T-helper 2 cell treated with Interferon-gamma antibody and Interleukin-4, amounts not matched to agents 100 ng/mL and 5 ng/mL, for 36 hours (primary cell): ENCODE measurements around the gene PHLDA3. TPM values are rescaled to one million over a fixed set of nuclear protein-coding genes. Genes with fewer than 3 reads are reported as not detected.

Source experiments
- intact Hi-C: fragments of 100-400 bp; cut with micrococcal nuclease; formaldehyde crosslinking; loops from one replicate; pipeline ENCODE4 v1.15.1; 2023
- total RNA-seq: library from RNA; stranded (reverse); gene quantifications from 2 replicates; pipeline ENCODE4 v1.2.3, GENCODE V29; 2022

PHLDA3 gene
- total RNA-seq = 16.1 and 16.6 TPM in 2 replicates

DNA sequence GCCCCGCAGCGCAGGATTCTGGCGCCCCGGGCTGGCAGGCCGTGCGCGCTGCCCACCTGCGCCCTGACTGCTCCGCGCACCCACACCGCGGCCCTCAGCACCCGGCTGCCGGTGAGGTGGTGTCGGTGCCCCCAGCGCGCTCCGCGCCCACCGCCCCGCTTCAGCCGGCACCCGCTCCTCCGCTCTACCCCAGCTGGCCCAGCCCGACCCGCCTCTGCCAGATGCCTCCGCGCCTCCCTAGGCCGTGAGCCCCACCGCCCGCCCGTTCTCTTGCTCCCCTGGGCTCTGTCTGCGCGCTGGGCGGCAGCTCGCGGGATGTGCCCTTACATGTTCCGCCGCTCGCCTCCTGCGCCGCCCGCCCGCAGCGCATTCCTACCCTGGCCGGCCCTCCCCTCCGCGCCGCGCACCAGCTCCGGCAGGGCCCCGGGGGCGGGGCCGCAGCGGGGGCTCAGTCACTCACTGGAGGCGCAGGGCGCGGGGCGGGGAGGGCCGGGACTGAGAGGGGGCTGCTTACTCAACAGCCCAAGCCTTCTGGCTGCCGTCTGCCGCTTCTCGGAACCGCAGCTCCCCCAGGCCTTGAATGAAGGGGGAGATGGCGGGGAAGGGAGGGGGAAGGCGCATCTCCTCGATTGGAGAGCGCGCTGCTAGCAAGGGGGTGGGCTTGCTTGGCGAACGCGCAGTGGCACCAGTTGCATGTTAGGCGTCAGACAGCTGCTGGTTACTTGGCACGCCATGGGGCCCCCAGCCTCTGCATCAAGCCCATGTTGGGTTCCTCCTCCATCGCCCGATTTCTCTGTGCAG, at the start of gene PHLDA3:
Gene PHLDA3 (minus strand): TSS at position 345 of the 801 bp plus-strand sequence. CDS start 402 bp downstream, outside the sequence.
- intact Hi-C loops = loop anchor here (1.0 to 5.0 kb wide), 3 partner anchors 11 to 38 kb away; partner anchors contain the start of gene CSRP1

DNA sequence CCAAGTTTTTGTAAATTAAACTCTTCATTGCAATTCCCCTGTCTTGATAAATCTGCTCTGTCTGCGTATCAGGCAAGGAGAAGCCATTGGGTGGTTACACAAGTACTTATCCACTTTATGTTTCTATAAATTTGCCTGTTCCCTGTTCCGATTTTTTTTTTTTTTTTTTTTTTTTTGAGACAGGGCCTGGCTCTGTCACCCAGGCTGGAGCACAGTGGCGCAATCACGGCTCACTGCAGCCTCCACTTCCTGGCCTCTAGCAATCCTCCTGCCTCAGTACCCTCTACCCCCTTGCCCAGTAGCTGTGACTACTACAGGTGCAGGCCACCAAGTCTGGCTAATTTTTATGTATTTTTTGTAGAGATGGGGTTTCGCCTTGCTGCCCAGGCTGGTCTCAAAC, 49.1 kb upstream of the PHLDA3 start:
- intact Hi-C loops = no loop called here

- intact Hi-C loops = no loop called here
Observed at GRCh38 chr1:201517631-201518030, 48.6 kb upstream of the PHLDA3 start.

DNA sequence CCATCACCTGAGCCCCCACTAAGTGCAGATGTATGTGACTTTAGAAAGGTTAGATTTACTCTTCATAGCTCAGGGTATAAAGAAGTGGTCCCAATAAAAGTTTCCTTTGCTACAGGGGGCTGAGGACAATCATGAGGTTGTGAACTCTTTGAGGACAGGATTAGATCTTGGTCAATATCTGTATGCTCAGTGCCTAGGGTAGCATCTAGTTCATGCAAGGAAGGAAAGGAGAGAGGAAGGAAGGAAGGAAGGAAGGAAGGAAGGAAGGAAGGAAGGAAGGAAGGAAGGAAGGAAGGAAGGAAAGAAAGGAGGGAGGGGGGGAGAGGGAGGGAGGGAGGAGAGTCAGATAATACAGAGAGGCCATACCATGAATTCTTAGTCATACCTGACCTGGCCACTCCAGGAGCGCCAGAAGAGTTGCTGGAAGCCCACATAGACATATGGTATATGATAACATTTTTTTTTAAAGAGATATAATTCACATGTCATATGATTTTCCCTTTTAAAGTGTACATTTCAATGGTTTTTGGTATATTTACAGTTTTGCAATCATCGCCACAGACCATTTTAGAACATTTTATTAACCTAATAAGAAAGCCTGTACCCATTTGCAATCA, 47.6 kb upstream of the PHLDA3 start:
- intact Hi-C loops = no loop called here

GRCh38 chr1:201515895-201516294, 46.9 kb upstream of the PHLDA3 start:
- intact Hi-C loops = no loop called here

DNA sequence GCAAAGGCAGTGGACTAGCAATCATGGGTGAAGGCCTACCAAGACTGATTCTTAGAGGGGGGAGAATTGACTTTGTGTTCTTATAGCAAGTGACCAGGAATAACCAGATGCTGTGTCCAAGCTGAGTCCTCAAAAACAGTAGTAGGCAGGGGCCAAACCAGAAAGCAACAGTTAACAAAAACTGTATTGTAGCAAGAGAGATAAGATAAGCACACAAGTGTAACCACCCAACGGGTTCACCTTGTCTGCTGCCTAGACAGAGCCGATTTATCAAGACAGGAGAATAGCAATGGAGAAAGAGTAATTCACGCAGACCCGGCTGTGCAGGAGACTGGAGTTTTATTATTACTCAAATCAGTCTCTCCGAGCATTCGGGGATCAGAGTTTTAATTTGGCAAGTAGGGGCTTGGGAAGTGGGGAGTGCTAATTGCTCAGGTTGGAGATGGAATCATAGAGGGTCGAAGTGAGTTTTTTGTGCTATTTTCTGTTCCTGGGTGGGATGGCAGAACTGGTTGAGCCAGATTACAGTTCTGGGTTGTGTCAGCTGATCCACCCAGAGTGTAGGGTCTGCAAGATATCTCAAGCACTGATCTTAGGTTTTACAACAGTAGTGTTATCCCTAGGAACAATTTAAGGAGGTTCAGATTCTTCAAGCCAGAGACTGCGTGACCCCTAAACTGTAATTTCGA, 46.2 kb upstream of the PHLDA3 start:
- intact Hi-C loops = no loop called here

DNA sequence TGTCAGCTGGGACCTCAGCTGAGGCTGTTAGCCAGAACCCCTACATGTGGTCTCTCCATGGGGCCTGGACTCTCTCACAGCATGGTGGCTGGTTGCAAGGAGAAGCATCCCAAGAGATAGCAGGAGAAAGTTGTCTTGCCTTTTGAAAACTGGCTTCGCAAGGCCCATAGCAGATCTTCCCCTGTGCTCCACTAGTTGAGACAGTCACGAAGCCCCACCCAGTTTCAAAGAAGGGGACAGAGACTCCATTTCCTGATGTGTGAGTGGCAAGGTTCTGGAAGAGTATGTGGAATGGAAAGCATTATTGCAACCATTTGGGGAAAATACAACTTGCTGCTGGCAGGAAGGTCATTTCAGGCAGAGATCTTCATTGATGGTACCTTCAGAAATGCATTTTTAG, 45.5 kb upstream of the PHLDA3 start:
- intact Hi-C loops = no loop called here

DNA sequence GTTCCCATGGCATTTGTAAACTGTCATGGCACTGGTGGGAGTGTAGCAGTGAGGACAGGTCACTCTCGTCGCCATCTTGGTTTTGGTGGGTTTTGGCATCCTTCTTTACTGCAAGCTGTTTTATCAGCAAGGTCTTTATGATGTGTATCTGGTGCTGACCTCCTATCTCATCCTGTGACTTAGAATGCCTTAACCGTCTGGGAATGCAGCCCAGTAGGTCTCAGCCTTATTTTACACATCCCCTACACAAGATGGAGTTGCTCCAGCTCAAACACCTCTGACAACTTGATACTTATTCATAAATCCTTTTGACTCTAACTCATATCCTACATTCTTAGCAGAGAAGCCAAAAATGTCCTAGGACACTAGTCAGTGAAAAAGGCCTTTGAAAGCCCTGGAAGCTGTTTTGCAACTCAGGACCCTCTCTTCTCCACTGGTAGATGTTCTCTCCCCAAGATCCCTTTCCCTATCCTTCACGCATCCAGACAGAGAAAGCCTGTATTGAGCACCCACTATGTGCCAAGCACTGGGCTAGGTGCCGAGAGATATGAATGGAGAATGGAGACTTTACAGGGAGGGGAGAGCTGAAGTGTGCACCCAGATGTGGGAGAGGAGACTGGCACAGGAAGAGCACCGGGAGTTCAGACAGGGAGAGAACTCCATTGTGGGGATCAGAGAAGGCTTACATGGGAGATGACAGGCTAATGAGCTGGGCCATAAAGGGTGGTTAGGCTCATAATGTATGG, 44.7 kb upstream of the PHLDA3 start:
- intact Hi-C loops = loop anchor here (1.0 kb wide), 2 partner anchors 31 to 65 kb away; no protein-coding TSS in a partner anchor

DNA sequence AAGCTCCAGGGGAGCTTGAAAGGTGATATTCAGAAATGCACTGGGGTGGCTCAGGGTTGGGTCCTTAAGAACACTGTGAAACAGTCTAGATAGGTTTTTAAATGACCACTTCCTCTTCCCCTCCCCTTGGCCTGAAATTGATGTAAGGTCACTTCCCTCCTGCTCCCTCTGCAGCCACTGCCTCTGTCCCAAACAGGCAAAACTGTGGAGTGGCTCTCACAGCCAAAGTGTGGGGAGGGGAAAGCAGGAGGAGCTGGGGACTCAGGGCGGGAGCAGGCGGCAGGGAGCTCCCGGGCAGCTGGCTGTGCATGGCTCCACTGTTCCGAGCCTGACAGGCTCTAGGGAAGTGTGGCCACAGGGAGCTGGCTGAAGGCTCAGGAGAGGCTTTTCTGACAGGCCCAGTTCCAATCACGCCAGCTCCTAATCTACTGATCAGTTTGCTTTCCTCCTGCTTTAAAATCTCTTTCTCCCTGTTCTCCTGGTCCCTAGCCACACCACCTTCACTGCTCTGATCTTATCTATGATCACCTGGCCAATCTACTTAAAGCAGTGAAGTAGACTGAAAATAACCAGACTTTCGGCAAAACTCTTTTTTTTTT, 43.1 kb upstream of the PHLDA3 start:
- intact Hi-C loops = no loop called here

GRCh38 chr1:201511396-201511940, 42.5 kb upstream of the PHLDA3 start:
- intact Hi-C loops = no loop called here

- intact Hi-C loops = no loop called here
Observed at GRCh38 chr1:201510734-201511133, 41.7 kb upstream of the PHLDA3 start.

- intact Hi-C loops = loop anchor here (5.0 to 10.0 kb wide), 2 partner anchors 42 to 495 kb away; partner anchors contain the start of gene PHLDA3
Observed at GRCh38 chr1:201509601-201510374, 40.8 kb upstream of the PHLDA3 start.

DNA sequence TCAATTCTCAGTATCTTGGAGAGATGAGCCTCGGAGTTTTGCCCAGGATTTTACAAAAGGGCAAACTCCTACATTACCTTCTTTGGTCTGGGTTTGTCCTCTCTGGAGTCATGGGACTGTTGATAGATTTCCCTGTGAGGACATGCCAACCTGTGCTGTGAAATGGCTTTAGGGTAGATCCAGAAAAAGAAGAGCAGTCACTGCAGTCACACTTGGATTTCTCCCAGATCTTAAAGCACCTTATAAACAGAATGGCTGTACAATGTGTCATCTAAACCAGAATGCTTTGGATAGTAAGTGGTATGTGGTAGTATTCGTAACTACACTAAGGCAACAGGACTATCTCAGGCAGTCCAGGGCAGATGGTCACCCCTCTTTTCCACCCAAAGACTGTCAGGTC, 39.8 kb upstream of the PHLDA3 start:
- intact Hi-C loops = loop anchor here (5.0 to 10.0 kb wide), 2 partner anchors 42 to 494 kb away; partner anchors contain the start of gene PHLDA3

GRCh38 chr1:201507360-201507675, 38.3 kb upstream of the PHLDA3 start:
- intact Hi-C loops = loop anchor here (1.0 to 10.0 kb wide), 4 partner anchors 25 to 493 kb away; partner anchors contain the start of genes IPO9 and PHLDA3

GRCh38 chr1:201506557-201507359, 37.8 kb upstream of the PHLDA3 start, which contains the start of gene CSRP1:
Gene CSRP1, minus strand, starts transcription at chr1:201507123. Its CDS starts 10,820 bp downstream, at chr1:201496303.
- intact Hi-C loops = loop anchor here (1.0 to 10.0 kb wide), 4 partner anchors 24 to 492 kb away; partner anchors contain the start of genes IPO9 and PHLDA3

DNA sequence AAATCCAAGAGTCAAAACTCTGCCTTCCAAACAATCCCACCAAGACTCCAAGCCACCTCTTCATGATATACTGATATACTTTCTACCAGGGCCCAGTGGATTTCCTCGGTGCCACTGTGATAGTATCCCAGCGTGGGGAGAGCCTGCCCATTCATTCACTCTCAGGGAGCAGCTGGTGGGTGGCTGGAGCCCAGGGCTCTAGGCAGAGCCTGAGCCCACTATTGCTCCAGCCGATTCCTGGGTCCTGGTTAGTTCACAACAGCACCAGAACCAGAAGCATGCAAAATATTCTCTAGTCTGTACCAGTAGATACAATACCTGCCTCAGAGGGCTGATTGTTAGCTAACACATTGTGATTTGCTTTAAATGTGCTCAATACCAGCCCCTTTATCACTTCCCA, 37.1 kb upstream of the PHLDA3 start:
- intact Hi-C loops = loop anchor here (5.0 to 10.0 kb wide), 2 partner anchors 39 to 491 kb away; partner anchors contain the start of gene PHLDA3

DNA sequence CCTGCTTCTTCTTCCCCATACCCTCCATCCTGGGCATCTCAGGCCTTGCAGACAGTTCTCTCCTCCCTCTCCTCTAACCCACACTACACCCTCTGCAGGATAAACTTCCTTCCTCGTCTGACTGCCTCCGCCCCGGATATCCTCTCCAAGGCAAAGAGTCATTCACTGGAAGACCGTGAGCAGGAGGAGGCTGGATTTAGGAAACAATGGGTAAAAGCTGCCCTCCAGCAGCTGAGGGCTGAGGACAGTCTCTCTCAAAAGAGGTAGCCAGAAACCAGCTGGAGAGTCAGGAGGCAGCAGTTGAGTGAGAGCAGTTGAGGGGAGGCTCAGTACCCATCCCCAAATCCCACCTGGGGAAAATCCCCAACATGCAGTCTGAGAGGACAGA, 36.5 kb upstream of the PHLDA3 start:
- intact Hi-C loops = loop anchor here (5.0 to 10.0 kb wide), 2 partner anchors 38 to 491 kb away; partner anchors contain the start of gene PHLDA3

DNA sequence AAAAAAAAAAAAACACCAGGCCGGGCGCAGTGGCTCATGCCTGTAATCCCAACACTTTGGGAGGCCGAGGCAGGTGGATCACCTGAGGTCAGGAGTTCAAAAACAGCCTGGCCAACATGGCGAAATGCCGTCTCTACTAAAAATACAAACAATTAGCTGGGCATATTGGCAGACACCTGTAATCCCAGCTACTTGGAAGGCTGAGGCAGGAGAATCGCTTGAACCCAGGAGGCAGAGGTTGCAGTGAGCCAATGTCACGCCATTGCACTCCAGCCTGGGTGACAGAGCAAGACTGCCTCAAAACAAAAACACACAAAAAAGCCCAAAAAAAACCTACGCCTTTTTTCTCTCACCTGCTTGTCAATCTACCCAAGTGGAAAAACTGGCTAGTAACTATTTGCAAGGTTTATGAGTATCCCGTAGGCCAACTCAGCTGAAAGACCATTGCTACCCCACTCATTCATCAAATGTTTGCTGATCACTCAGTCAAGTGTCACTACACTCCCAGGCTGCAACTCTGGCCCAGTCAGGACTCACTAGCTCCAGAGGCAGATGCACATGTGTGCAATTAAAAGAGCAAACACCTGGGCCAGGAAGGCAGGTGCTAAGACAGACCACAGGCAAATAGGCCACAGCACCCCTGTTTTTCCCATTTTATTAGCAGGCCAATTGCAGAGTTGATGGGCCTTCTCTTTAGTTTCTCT, 36.0 kb upstream of the PHLDA3 start:
- intact Hi-C loops = loop anchor here (5.0 to 10.0 kb wide), 2 partner anchors 38 to 490 kb away; partner anchors contain the start of gene PHLDA3
